Activated CD4-positive, alpha-beta T cell treated with anti-CD3 and anti-CD28 coated beads for 1 hour (primary cell): Measurements from ENCODE around the gene CHCHD1.
"Not testable (repeated sequence)": the region's sequence is repeated elsewhere in the genome, so short reads cannot be mapped to it uniquely, and the experiment has no call there.

Experiments
- DNase-seq: peaks from one replicate; pipeline ENCODE4 v3.0.0-alpha.2; 2020

The CHCHD1 gene

DNA sequence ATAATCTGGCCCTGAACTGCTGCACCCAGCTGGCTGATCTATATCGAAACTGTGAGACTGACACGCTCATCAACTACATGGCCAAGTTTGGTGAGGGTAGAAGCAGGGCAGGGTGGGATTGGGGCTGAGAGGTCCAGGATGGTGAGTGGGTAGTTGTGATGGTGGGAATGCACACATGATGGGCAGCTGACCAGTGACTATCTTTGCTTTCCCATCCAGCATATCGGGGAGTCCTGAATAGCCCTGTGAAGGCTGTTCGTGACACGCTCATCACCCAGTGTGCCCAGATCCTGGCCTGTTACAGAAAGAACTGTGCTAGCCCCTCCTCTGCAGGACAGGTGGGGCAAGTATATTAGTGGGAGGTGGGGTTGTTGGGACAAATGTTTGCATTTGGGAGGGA is 12.5 kb upstream of the CHCHD1 start:
- no peak for DNase-seq

DNA sequence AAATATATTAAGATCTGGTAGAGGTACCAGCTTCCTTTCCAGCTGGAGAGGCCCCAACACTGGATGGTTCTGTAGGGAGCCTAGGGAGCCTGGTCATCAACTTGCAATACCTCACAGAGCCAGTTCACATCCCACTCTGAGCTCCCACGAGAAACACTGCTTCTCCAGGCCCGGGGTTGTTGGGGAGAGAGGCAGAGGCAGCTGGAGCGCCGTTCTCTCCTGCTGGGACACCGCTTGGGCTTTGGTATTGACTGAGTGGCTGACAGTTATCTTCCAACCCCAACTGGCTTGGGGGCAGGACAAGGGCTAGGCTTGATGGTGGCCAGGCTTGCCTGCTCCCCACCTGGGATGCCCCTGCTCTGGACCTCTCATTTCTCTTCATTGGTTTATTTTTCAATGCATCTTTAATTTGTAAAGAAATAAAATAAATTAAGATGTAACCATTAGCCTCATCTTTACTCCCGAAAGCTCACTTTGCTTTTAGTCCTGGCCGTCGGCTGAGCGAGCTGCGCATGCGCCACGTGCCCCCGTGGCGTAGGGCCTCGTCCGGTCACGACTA is 10.0 kb upstream of the CHCHD1 start:
- peak; percentile 67 for DNase-seq

DNA sequence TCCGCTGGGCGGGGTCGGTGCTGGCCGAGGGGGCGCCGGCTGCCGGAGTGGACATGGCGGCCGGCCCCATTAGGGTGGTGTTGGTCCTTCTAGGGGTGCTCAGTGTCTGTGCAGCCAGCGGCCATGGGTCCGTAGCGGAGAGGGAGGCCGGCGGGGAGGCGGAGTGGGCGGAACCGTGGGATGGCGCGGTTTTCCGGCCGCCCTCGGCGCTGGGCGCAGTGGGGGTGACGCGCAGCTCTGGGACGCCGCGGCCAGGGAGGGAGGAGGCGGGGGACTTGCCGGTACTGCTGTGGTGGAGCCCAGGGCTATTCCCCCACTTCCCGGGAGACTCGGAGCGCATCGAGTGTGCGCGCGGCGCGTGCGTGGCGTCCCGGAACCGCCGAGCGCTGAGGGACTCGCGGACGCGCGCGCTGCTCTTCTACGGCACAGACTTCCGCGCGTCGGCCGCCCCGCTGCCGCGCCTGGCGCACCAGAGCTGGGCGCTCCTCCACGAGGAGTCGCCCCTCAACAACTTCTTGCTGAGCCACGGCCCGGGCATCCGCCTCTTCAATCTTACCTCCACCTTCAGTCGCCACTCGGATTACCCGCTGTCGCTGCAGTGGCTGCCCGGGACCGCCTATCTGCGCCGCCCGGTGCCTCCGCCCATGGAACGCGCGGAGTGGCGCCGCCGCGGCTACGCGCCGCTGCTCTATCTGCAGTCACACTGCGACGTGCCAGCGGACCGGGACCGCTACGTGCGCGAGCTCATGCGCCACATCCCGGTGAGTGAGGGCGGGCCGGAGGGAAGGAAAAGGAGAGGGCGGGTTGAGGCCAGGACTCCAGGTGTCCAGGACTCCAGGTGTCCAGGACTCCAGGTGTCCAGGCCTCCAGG is 9.3 kb upstream of the CHCHD1 start:
- peak; percentile 64 for DNase-seq

DNA sequence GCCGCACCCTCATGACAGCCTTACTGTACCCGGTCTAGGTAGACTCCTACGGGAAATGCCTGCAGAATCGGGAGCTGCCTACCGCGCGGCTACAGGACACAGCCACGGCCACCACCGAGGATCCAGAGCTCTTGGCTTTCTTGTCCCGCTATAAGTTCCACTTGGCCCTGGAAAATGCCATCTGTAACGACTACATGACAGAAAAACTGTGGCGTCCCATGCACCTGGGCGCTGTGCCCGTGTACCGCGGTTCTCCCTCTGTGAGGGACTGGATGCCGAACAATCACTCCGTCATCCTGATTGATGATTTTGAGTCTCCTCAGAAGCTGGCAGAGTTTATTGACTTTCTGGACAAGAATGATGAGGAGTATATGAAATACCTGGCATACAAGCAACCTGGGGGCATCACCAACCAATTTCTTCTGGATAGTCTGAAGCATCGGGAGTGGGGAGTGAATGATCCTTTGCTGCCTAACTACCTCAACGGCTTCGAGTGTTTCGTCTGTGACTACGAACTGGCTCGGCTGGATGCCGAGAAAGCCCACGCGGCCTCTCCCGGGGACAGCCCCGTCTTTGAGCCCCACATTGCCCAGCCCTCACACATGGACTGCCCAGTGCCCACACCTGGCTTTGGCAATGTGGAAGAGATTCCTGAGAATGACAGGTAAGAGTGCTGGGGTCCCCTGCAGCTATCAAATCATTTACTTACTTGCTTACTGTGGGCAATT is 8.5 kb upstream of the CHCHD1 start:
- no peak for DNase-seq

DNA sequence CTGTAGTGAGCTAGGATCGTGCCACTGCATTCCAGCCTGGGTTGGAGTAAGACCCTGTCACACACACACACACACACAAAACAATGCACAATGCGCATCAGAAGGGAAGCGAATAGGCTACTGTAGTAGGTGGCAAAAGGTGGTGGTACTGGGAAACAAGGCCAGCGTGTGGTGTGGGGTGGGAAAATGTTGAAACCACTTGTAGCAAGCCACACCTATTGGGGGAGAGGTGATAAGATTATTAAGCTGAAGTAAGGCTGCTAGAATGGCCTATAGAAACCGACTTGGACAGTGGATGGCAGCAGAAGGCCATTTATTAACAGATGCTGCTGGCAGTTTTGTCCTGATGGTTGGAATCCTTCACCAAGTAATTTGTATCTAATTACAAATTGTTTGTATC is 7.2 kb upstream of the CHCHD1 start:
- DNase-seq = no peak

DNA sequence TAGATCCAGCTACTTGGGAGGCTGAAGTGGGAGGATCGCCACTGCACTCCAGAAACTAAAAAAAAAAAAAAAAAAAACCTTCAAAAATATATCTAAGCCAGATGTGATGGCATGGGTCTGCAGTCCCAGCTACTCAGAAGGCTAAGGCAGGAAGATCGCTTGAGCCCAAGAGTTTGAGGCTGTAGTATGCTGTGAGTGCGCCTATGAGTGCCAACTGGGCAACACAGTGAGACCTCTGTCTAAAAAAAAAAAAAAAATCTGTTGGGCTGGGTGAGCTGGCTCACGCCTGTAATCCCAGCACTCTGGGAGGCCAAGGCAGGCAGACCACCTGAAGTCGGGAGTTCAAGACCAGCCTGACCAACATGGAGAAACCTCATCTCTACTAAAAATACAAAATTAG is 2.8 kb upstream of the CHCHD1 start:
- no peak for DNase-seq

DNA sequence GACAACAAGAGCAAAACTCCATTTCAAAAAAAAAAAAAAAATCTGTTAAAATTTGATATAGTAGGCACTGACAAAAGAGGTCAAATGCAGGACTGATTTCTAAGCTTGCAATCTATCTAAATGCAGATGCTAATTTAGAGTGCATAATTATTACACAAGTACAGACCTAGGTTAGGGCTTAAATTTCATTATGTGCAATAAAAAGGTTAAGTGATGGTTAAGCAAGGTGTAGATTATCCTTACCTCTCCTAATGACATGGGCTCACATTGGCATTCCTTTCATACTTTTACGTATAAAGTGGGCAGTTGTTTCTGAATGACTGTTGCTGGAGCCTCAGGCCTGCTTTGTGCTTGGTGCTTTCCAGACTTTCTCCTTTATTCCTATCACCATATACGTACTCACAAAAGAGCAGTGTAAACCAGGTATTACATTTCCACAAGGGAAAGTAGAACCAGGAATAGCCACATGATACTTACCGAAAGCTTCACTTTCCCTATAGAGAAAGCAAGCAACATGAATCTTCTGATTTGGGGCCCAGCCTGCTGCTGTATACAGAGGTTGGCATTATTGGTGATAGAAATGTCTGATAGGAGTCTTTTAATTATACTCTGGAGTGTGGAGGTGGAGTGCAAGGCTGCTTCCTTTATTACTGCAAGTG is 2.2 kb upstream of the CHCHD1 start:
- no peak for DNase-seq

DNA sequence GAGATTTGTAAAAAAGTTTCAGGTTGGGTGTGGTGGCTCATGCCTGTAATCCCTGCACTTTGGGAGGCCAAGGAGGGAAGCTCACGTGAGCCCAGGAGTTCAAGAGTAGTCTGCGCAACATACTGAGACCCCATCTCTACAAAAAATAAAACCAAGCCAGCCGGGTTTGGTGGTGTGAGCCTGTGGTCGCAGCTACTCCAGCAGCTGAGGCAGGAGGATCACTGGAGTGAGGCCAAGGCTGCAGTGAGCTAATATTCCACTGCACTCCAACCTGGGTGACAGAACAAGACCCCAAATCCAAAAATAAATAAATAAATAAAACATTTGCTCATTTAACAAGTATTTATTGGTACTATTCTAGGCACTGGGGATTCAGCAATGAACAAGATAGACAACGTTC is 1.5 kb upstream of the CHCHD1 start:
- DNase-seq = no peak

DNA sequence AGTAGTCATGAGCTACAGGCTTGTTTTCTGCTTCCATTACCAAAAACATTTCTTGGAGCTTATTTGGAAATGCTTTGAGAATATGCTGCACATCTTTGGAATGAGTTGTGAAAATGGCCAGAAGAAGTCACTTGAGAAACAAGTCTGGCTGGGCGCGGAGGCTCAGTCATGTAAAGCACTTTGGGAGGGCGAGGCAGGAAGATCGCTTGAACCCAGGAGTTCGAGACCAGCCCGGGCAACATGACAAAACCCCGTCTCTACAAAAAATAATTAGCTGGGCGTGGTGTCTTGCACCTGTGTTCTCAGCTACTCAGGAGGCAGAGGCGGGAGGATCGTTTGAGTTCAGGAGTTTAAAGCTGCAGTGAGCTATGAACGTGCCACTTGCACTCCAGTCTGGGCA is 882 bp upstream of the CHCHD1 start:
- DNase-seq = no peak

DNA sequence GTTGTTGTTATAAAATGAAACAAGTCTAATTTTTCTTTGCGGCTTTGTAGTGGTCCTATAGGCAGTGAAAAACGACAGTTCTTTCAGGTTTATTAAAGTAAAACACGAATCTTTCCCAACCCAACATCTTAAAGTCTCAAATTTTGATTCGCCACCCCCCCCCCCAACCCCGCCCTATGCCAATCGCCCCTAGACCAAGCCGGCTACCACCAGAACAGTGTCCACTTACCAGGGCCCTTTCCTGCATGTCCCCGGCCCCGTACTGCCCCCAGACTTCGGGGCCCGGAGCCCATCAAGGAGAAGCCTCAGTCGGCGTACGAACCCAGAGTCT is 335 bp upstream of the CHCHD1 start:
- DNase-seq = no peak

DNA sequence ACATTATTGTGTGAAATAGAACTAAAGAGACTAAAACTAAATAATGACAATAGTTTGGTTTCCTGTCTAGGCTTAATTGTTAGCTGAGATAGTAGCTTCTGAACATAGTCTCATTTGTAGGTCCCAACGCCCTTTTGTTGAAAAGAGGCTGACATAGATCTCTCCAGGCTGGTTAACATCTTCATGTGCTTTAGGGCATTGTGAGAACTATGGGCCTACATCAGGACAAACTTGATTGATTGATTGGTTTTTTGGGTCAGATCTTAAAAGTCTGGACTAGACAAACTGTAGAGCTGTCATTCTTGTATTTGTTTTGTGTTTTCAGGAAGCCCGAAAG is 869 bp downstream of the CHCHD1 start:
- no peak for DNase-seq

DNA sequence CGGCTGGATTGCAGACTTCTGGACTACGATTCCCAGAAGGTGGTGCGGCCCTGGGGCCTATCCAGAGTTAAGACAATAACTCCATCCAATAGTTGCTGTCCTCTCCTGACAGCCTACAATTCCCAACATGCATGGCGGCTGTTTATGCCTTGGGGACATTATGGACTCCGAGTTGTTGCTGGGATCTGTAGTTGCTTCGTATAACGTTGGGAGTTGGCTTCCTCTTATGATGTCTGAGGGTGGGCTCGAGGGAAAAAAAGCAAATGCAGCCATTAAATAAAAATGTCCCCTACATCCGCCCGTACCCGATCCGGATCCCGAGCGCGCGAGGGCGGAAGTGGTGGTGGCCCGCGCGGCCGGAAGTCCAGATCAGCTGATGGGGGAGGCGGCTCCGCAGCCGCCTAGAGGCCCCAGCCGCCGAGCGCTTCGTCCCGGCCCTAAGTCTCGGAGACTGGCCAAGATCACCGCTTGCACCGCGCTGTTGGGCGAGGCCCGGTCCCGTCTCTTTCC is 3.4 kb downstream of the CHCHD1 start, which contains the start of gene ZSWIM8:
Gene ZSWIM8 (plus strand): TSS at position 396 of the 510 bp plus-strand sequence. CDS start 273 bp downstream, outside the sequence.
- peak; percentile 73 for DNase-seq

DNA sequence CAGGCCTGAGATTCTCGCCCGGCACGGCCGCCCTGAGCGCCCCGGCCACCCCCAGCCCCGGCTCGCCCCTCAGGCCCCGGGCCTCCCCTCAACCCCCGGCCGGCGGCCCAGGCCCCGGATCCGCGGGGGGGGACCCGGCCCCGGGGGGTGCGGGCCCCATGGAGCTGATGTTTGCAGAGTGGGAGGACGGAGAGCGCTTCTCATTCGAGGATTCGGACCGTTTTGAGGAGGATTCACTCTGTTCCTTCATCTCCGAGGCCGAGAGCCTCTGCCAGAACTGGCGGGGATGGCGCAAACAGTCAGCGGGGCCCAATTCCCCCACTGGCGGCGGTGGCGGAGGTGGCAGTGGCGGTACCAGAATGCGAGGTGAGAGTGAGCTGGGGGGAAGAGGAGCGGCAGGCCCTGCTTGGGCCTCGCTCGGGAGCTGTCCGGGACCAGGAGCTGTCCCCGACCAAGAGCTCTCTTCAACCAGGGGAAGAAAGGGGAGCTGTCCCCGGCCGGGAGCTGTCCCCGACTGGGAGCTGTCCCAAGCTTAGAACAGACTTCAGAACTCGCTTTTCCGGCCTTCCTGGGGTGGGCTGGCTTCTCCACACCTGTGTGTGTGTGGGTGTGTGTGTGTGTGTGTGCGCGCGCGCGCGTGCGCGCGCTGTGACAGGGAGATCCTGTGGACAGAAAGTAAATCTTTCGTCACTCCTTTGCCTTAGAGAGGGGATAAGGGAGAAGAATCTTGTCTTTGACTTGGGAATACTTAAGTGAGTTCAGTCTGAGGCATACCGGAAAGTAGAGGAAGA is 4.1 kb downstream of the CHCHD1 start:
- DNase-seq = no peak

DNA sequence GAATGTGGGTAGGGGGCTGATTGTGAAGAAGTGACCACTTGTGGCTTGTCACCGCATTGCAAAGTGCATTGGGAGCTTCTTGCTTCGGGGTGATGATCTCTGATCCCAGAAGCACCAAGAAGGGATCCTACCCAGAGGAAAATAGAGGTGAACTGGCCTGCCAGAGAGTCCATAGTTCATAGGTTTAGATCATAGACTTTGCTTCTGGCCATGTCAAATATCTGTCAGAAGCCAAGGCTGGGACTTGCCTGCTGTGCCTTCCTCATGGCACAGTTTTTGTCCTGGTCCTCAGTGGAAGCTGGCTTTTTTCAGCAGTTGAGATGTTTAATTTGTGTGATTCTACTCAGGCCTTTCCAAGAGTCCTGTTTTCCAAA is 4.7 kb downstream of the CHCHD1 start:
- no peak for DNase-seq

DNA sequence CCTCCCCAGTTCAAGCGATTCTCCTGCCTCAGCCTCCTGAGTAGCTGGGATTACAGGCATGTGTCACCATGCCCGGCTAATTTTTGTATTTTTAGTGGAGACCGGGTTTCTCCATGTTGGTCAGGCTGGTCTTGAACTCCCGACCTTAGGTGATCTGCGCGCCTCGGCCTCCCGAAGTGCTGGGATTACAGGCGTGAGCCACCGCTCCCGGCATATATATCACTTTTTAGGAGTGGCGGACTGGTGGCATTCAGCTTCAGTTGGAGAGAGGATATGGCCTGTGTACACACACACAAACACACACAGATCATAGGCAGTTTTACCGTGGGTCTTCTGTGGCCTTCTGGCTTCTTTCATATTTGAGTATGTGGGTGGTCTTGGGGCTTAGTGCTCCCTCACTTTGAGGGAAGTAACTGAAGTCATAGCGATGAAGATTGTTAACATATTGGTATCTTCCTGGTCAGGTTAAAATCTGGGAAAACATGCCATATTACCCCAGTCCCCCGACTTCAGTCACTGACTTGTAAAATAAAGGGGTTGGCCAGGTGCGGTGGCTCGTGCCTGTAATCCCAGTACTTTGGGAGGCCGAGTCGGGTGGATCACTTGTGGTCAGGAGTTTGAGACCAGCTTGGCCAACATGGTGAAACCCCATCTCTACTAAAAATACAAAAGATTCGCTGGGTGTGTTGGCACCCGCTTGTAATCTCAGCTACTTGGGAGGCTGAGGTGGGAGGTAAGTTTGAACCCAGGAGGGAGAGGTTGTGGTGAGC is 5.4 kb downstream of the CHCHD1 start:
- DNase-seq = not testable (repeated sequence)

DNA sequence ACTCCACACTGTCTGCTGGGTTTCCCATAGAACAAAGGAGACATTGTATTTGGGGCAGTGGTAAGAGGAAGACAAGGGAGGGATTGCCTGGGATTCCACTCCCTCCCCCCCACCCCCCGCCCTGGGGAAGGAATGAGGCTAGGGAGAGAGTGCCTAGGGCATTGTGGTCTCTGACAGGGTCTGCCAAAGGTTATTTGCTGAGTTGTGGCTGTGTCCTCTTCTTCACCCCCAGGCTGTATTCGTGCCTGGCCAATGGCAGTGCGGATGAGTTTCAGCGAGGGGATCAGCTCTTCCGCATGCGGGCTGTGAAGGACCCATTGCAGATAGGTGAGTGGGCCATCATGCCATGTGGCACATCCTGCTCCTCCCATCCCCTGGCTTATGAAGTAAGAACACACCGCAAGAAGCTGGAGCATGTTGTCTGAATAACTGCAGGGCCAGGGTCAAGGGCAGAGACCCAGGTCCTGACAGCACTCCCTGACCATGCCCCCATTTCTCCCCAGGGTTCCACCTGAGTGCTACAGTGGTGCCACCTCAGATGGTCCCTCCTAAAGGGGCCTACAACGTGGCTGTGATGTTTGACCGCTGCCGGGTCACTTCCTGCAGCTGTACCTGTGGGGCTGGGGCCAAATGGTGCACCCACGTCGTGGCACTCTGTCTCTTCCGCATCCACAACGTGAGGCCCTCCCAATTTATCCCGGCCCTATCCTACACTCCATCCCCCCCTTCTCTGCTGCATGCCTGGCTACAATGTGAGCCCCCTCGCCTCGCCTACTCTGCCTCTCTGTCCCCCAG is 7.2 kb downstream of the CHCHD1 start:
- DNase-seq = no peak

DNA sequence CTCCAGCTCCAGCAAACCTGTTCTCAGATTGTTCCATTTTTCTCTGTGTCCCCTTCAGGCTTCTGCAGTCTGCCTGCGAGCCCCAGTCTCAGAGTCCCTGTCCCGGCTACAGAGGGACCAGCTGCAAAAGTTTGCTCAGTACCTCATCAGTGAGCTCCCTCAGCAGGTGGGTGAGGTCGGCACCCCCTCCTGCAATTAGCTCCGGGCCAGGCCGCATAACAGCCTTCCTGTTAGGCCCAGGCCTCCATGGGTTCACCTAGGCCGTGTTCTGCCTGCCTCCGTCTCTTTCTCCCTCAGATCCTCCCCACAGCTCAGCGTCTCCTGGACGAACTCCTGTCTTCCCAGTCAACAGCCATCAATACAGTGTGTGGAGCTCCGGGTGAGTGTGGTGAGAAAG is 7.8 kb downstream of the CHCHD1 start:
- no peak for DNase-seq

DNA sequence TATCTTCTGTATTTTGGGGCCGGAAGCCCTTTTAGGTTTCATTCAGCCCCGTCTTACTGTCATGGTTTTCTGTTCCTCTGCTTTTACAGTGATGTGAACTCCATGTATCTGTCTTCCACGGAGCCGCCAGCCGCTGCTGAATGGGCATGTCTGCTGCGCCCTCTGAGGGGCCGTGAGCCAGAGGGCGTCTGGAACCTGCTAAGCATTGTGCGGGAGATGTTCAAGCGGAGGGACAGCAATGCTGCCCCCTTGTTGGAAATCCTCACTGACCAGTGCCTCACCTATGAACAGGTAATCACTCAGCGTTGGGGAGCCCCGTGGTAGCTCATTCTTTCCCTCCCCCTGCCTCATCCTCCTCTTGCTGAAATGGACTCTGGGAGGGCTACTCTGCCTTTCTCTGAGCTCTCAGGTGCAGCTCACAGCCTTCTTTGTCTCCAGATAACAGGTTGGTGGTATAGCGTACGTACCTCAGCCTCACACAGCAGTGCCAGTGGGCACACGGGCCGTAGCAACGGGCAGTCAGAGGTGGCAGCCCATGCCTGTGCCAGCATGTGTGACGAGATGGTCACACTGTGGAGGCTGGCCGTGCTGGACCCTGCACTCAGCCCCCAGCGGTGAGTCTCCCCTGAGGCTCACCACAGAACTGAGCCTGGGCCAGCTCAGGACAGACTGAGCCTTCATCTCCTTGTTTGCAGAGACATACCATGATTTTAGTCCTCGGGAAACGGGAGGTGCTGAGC is 9.2 kb downstream of the CHCHD1 start:
- no peak for DNase-seq

DNA sequence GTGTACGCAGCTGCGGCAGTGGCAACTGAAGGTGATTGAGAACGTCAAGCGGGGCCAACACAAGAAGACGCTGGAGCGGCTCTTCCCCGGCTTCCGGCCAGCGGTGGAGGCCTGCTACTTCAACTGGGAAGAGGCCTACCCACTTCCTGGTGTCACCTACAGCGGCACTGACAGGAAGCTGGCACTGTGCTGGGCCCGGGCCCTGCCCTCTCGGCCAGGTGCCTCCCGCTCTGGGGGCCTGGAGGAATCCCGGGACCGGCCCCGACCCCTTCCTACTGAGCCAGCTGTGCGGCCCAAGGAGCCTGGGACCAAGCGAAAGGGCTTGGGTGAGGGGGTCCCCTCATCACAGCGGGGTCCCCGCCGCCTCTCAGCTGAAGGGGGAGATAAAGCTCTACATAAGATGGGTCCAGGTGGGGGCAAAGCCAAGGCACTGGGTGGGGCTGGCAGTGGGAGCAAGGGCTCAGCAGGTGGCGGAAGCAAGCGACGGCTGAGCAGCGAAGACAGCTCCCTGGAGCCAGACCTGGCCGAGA is 10.1 kb downstream of the CHCHD1 start:
- DNase-seq = no peak

DNA sequence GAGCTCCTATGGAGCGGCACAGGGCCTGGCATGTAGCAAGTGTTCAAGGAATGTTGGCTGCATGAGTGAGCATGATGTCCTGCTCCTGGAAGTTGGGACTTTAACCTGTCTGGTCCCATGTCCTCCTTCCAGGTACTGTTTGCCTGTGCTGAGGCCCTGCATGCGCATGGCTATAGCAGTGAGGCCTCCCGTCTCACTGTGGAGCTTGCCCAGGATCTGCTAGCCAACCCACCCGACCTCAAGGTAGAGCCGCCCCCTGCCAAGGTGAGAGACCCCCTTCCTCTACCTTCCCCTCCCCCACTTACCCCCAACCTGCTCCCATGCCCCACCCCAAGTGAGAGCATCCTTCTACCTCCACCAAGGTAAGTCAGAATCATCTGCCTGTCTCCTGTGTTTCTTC is 11.6 kb downstream of the CHCHD1 start:
- no peak for DNase-seq
